ENCODE results near the gene MYO1D.

MYO1D gene

DNA sequence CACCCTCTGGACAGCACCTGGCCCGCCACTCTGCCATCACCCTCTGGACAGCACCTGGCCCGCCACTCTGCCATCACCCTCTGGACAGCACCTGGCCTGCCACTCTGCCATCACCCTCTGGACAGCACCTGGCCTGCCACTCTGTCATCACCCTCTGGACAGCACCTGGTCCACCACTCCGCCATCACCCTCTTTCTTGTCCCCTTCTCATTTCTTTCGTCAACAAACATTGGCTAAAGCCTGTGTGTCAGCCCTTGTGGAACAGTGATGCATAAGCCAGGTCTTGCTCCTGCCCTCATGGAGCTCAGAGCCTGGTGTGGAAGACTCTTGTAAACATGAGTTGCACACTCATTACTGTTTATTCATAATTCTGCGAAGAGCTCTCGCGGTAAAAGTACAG lies 358.9 kb downstream of the MYO1D start:
- no peak for TF ChIP-seq LEF1 (IDR thresholded peaks at IDR 0.05; ENCODE audit: borderline replicate concordance)
- TF ChIP-seq HDGF (IDR thresholded peaks at IDR 0.05; ENCODE audit: borderline replicate concordance), result no peak
- TF ChIP-seq, protein P1, sequence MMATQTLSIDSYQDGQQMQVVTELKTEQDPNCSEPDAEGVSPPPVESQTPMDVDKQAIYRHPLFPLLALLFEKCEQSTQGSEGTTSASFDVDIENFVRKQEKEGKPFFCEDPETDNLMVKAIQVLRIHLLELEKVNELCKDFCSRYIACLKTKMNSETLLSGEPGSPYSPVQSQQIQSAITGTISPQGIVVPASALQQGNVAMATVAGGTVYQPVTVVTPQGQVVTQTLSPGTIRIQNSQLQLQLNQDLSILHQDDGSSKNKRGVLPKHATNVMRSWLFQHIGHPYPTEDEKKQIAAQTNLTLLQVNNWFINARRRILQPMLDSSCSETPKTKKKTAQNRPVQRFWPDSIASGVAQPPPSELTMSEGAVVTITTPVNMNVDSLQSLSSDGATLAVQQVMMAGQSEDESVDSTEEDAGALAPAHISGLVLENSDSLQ (IDR thresholded peaks at IDR 0.05), result no peak
- TF ChIP-seq SP1 (IDR thresholded peaks at IDR 0.05), result no peak
- TF ChIP-seq ELF4 (IDR thresholded peaks at IDR 0.05), result no peak
- TF ChIP-seq CTBP1 (IDR thresholded peaks at IDR 0.05; ENCODE audit: borderline replicate concordance), result no peak
- TF ChIP-seq BHLHE40 (IDR thresholded peaks at IDR 0.05; ENCODE audit: borderline replicate concordance), result no peak
- no peak for TF ChIP-seq ARNT (IDR thresholded peaks at IDR 0.05)
- TF ChIP-seq FOXA1 (IDR thresholded peaks at IDR 0.05), result no peak
- no peak for DNase-seq (ENCODE audit: extremely low spot score)
- ChIA-PET CTCF (no interaction called here), POLR2A (interaction anchor here (1.3 kb wide), 1 partner anchor 32 kb away, joined by 4 read pairs; the partner anchor contains the start of gene CDK5R1)

DNA sequence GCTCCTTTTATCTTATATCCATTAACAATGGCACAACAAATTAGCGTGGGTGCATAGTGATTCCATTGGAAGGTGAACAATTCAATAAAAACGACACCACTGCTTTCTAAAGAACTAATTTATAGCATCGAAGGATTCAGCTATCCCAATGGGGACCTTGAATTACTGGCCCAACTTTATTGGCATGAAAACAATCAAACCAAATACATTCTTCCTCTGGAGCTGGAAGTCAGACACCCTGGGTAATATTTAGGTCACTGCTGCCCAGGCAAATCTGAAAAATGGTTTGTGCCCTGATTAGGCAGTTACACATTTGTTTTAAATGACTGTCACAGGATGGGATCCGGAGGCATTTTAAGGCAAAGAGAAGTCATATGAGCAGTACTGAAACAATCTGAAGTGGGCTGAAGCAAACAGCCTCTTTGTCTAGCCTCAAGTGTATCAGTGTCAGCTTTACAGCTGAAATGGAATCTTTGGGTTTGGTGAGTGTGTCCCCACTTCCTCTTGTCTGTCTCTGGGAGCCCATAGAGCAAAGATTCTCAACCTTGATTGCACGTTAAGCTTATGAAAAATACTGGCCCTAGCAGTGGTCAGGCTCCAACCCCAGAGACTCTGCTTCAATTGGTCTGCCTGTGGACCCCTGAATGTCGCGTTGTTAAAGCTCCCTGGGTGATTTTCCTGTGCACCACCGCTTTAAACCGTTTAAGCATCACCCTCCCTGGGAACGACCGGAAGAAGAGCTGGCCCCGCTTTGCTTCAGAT lies 359.8 kb downstream of the MYO1D start:
- no peak for TF ChIP-seq SUZ12 (IDR thresholded peaks at IDR 0.05)
- no peak for TF ChIP-seq L3MBTL2 (conservative IDR thresholded peaks at IDR 0.05)
- TF ChIP-seq, protein P1 (IDR thresholded peaks at IDR 0.05), result no peak
- no peak for TF ChIP-seq FOXK2 (IDR thresholded peaks at IDR 0.05)
- ChIA-PET POLR2A (interaction anchor here (1.3 kb wide), 1 partner anchor 31 kb away, joined by 4 read pairs; the partner anchor contains the start of gene CDK5R1), CTCF (no interaction called here)
- no peak for DNase-seq (ENCODE audit: extremely low spot score)

DNA sequence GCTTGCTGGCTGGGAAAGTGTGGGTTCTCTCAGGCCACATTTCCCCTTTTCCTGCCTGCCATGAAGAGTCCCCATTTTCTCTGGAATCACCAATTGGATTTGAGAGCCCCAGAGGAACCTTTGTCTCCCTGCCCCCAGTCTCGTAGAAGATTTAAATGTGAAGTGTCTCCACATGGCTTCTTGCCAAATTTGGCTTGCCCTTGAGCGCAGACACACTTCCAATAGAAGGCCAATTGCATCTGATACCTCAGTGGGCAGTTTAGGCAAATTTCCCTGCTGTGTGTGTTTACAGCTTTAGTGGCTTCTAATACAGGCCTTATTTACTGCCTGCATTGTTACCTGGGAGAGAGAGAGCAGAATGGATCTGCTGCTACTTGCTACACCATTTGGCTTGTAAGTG lies 360.5 kb downstream of the MYO1D start:
- TF ChIP-seq NFRKB (IDR thresholded peaks at IDR 0.05), result no peak
- TF ChIP-seq LEF1 (IDR thresholded peaks at IDR 0.05; ENCODE audit: borderline replicate concordance), result no peak
- TF ChIP-seq, protein P1 (IDR thresholded peaks at IDR 0.05), result no peak
- no peak for TF ChIP-seq FOXM1 (IDR thresholded peaks at IDR 0.05; ENCODE audit: borderline replicate concordance)
- TF ChIP-seq ZNF384 (IDR thresholded peaks at IDR 0.05), result no peak
- TF ChIP-seq ARNT (IDR thresholded peaks at IDR 0.05), result no peak
- CTCF ChIA-PET, result no interaction called here
- POLR2A ChIA-PET, result no interaction called here
- DNase-seq (ENCODE audit: extremely low spot score), result no peak

DNA sequence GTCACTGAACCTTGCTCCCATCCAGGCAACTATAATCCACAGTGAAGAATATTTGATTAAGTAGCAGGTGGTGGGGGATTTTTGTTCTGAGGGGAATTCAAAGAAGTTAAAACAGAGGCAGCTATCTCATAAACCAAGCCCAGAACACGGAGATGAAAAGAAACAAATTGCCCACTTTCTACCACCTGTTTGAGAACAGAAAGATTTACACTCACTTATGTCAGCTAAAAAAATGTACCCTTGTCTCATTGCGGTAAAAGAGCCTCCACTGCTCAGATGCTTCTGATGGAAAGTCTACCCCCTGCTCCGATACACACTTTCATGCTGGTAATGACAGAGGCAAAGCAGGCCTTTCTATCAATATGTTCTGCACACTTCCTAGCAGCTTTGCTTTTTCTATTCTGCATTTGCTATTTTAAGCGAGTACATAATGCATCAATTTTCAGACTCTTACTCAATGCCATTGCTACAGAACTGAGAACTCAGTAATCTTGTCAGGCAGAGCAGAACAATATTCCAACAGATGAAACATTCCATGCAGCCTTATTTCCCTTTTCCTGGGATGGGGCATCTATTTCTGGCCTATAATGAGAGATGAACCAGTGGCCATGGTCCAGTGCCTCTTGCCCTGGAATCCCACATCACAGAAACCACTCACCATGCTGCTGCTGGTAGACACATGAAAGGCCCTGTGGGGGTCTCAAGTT lies 361.1 kb downstream of the MYO1D start:
- DNase-seq (ENCODE audit: extremely low spot score), result no peak
- POLR2A ChIA-PET, result no interaction called here
- TF ChIP-seq SP1 (IDR thresholded peaks at IDR 0.05) (no peak), FOXK2 (IDR thresholded peaks at IDR 0.05) (no peak), HDGF (IDR thresholded peaks at IDR 0.05; ENCODE audit: borderline replicate concordance) (no peak), CTBP1 (IDR thresholded peaks at IDR 0.05; ENCODE audit: borderline replicate concordance) (no peak), ZNF384 (IDR thresholded peaks at IDR 0.05) (no peak), FOXA1 (IDR thresholded peaks at IDR 0.05) (no peak), LEF1 (IDR thresholded peaks at IDR 0.05; ENCODE audit: borderline replicate concordance) (no peak), ARNT (IDR thresholded peaks at IDR 0.05) (no peak), SUZ12 (IDR thresholded peaks at IDR 0.05) (no peak), NFRKB (IDR thresholded peaks at IDR 0.05) (no peak), BHLHE40 (IDR thresholded peaks at IDR 0.05; ENCODE audit: borderline replicate concordance) (no peak)
- TF ChIP-seq, protein P1 (IDR thresholded peaks at IDR 0.05), result no peak
- CTCF ChIA-PET, result no interaction called here

DNA sequence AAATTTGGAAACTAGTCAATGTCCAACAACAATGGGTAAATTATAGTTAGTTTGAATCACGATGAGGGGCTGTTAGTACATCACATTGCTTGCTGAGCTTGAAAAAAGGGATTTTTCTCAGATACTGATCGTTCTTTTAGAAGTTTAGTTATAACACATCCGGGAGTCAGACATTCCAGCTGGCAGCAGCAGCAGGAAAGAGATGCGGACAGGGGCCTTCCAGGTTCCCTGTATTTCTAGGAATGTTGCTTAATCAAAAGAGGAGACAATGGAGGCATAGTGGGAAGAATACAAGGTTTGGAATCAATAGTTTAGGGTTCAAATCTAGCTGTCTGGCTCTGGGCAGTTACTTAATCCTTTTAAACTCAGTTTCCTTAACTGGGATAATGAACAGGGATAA lies 362.3 kb downstream of the MYO1D start:
- POLR2A ChIA-PET, result no interaction called here
- TF ChIP-seq CTBP1 (IDR thresholded peaks at IDR 0.05; ENCODE audit: borderline replicate concordance), result no peak
- TF ChIP-seq ARNT (IDR thresholded peaks at IDR 0.05), result no peak
- TF ChIP-seq SP1 (IDR thresholded peaks at IDR 0.05), result no peak
- TF ChIP-seq ELF4 (IDR thresholded peaks at IDR 0.05), result no peak
- TF ChIP-seq FOXM1 (IDR thresholded peaks at IDR 0.05; ENCODE audit: borderline replicate concordance), result no peak
- no peak for TF ChIP-seq NFRKB (IDR thresholded peaks at IDR 0.05)
- no peak for TF ChIP-seq L3MBTL2 (conservative IDR thresholded peaks at IDR 0.05)
- TF ChIP-seq HDGF (IDR thresholded peaks at IDR 0.05; ENCODE audit: borderline replicate concordance), result no peak
- no peak for TF ChIP-seq SUZ12 (IDR thresholded peaks at IDR 0.05)
- no peak for TF ChIP-seq FOXK2 (IDR thresholded peaks at IDR 0.05)
- no peak for TF ChIP-seq FOXA1 (IDR thresholded peaks at IDR 0.05)
- CTCF ChIA-PET, result no interaction called here
- DNase-seq (ENCODE audit: extremely low spot score), result no peak

DNA sequence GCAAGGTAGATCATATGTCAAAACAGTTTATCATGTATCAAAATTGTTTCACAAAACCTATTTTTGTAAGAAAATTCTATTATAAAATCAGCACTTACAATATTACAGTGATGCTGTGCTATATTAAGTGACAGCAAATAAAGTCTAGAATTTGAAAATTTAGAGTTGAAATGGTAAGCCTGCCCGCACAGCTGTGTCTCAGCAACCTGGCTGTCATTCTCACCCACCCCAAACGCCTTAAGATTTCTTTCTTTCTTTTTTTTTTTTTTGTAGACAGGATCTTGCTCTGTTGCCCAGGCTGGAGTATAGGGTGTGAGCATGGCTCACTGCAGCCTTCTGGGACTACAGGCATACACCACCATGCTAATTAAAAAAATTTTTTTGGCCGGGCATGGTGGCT lies 363.3 kb downstream of the MYO1D start:
- ChIA-PET POLR2A (no interaction called here), CTCF (no interaction called here)
- TF ChIP-seq FOXM1 (IDR thresholded peaks at IDR 0.05; ENCODE audit: borderline replicate concordance) (no peak), BHLHE40 (IDR thresholded peaks at IDR 0.05; ENCODE audit: borderline replicate concordance) (no peak), NFRKB (IDR thresholded peaks at IDR 0.05) (no peak), SUZ12 (IDR thresholded peaks at IDR 0.05) (no peak), L3MBTL2 (conservative IDR thresholded peaks at IDR 0.05) (no peak), ZNF384 (IDR thresholded peaks at IDR 0.05) (no peak), LEF1 (IDR thresholded peaks at IDR 0.05; ENCODE audit: borderline replicate concordance) (no peak), ARNT (IDR thresholded peaks at IDR 0.05) (no peak), ELF4 (IDR thresholded peaks at IDR 0.05) (no peak), CTBP1 (IDR thresholded peaks at IDR 0.05; ENCODE audit: borderline replicate concordance) (no peak), SP1 (IDR thresholded peaks at IDR 0.05) (no peak), TARDBP (IDR thresholded peaks at IDR 0.05) (no peak), FOXA1 (IDR thresholded peaks at IDR 0.05) (no peak), HDGF (IDR thresholded peaks at IDR 0.05; ENCODE audit: borderline replicate concordance) (no peak), FOXK2 (IDR thresholded peaks at IDR 0.05) (no peak)
- TF ChIP-seq, protein P1 (IDR thresholded peaks at IDR 0.05), result no peak
- DNase-seq (ENCODE audit: extremely low spot score), result no peak
